ENCODE data around the gene AOX1. TPM values are rescaled to one million over a fixed set of nuclear protein-coding genes. Genes with fewer than 3 reads are reported as not detected.

The AOX1 gene
- total and polyA plus RNA-seq, 4 experiments from 2014 or later = not detected

GRCh38 chr2:200619279-200619678 lies 33.5 kb downstream of the AOX1 start:
- intact Hi-C loops (cut with micrococcal nuclease) = no loop called here

GRCh38 chr2:200620606-200621390 lies 35.0 kb downstream of the AOX1 start:
- peaks cover 15 to 18% of the 10 kb centered on the region in 2 donors for H3K27me3 Mint-ChIP-seq
- POLR2A ChIA-PET (ENCODE audit: partially characterized antibody) = no interaction called here
- H3K27me3 ChIP-seq (ENCODE audit: insufficient read depth, low read length) = no peaks in the 10 kb centered on the region
- H3K4me3 Mint-ChIP-seq = no peak overlapping the region
- H3K36me3 Mint-ChIP-seq = no peaks in the 10 kb centered on the region
- H3K4me1 ChIP-seq (ENCODE audit: insufficient read depth, low read length) = no peaks in the 10 kb centered on the region
- intact Hi-C loops (cut with micrococcal nuclease) = no loop called here
- H3K4me1 Mint-ChIP-seq = peaks cover 0 to 1% (median 0%) of the 10 kb centered on the region in 4 donors
- no peak for DNase-seq
- CTCF ChIA-PET (ENCODE audit: partially characterized antibody) = no interaction called here
- no peak overlapping the region for H3K27ac ChIP-seq (ENCODE audit: low read depth, low read length)
- H3K36me3 ChIP-seq (ENCODE audit: insufficient read depth, low read length) = no peaks in the 10 kb centered on the region
- no peak overlapping the region for H3K4me3 ChIP-seq (ENCODE audit: low read length in 2 of 2)
- H3K27ac Mint-ChIP-seq = no peak overlapping the region
- no peaks in the 10 kb centered on the region for H3K9me3 Mint-ChIP-seq
- H3K9me3 ChIP-seq (ENCODE audit: control insufficient read depth in 1 of 2, low read length in 2 of 2) = no peaks in the 10 kb centered on the region

More at GRCh38 chr2:200619279-200619678, 33.5 kb downstream of the AOX1 start:
- Mint-ChIP-seq H3K4me3 (no peak overlapping the region), H3K4me1 (peaks cover 0 to 1% (median 0%) of the 10 kb centered on the region in 4 donors), H3K36me3 (no peaks in the 10 kb centered on the region), H3K27me3 (peaks cover 17 to 19% of the 10 kb centered on the region in 2 donors), H3K27ac (no peak overlapping the region), H3K9me3 (no peaks in the 10 kb centered on the region)
- H3K36me3 ChIP-seq (ENCODE audit: insufficient read depth, low read length) = no peaks in the 10 kb centered on the region
- ChIA-PET CTCF (ENCODE audit: partially characterized antibody) (interaction anchor here (1.5 kb wide), 1 partner anchor 112 kb away, joined by 3 read pairs; no protein-coding TSS in a partner anchor), POLR2A (ENCODE audit: partially characterized antibody) (no interaction called here)
- no peak for DNase-seq
- H3K27me3 ChIP-seq (ENCODE audit: insufficient read depth, low read length) = no peaks in the 10 kb centered on the region
- no peaks in the 10 kb centered on the region for H3K9me3 ChIP-seq (ENCODE audit: control insufficient read depth in 1 of 2, low read length in 2 of 2)
- no peaks in the 10 kb centered on the region for H3K4me1 ChIP-seq (ENCODE audit: insufficient read depth, low read length)
- H3K4me3 ChIP-seq (ENCODE audit: low read length in 2 of 2) = no peak overlapping the region
- no peak overlapping the region for H3K27ac ChIP-seq (ENCODE audit: low read depth, low read length)

- H3K27me3 Mint-ChIP-seq = peaks cover 13 to 15% of the 10 kb centered on the region in 2 donors
- intact Hi-C loops (cut with micrococcal nuclease) = no loop called here
Observed at GRCh38 chr2:200622106-200622505, 36.3 kb downstream of the AOX1 start.

GRCh38 chr2:200624026-200624425 lies 38.2 kb downstream of the AOX1 start:
- no peaks in the 10 kb centered on the region for H3K4me1 ChIP-seq (ENCODE audit: insufficient read depth, low read length)
- H3K36me3 ChIP-seq (ENCODE audit: insufficient read depth, low read length) = no peaks in the 10 kb centered on the region
- no peaks in the 10 kb centered on the region for H3K9me3 ChIP-seq (ENCODE audit: control insufficient read depth in 1 of 2, low read length in 2 of 2)
- ChIA-PET POLR2A (ENCODE audit: partially characterized antibody) (no interaction called here), CTCF (ENCODE audit: partially characterized antibody) (no interaction called here)
- intact Hi-C loops (cut with micrococcal nuclease) = no loop called here
- H3K4me3 ChIP-seq (ENCODE audit: low read length in 2 of 2) = no peak overlapping the region
- no peaks in the 10 kb centered on the region for H3K9me3 Mint-ChIP-seq
- no peak for DNase-seq
- no peak overlapping the region for H3K27ac ChIP-seq (ENCODE audit: low read depth, low read length)
- H3K27me3 Mint-ChIP-seq = peaks cover 17 to 19% of the 10 kb centered on the region in 2 donors
- H3K27me3 ChIP-seq (ENCODE audit: insufficient read depth, low read length) = no peaks in the 10 kb centered on the region
- no peaks in the 10 kb centered on the region for H3K36me3 Mint-ChIP-seq
- H3K4me1 Mint-ChIP-seq = no peaks in the 10 kb centered on the region
- H3K27ac Mint-ChIP-seq = no peak overlapping the region
- no peak overlapping the region for H3K4me3 Mint-ChIP-seq

More at GRCh38 chr2:200622106-200622505, 36.3 kb downstream of the AOX1 start:
- no peaks in the 10 kb centered on the region for H3K36me3 ChIP-seq (ENCODE audit: insufficient read depth, low read length)
- no peak for DNase-seq
- Mint-ChIP-seq H3K27ac (no peak overlapping the region), H3K4me3 (no peak overlapping the region), H3K9me3 (no peaks in the 10 kb centered on the region), H3K36me3 (no peaks in the 10 kb centered on the region), H3K4me1 (no peaks in the 10 kb centered on the region)
- ChIA-PET CTCF (ENCODE audit: partially characterized antibody) (no interaction called here), POLR2A (ENCODE audit: partially characterized antibody) (no interaction called here)
- no peak overlapping the region for H3K4me3 ChIP-seq (ENCODE audit: low read length in 2 of 2)
- H3K27me3 ChIP-seq (ENCODE audit: insufficient read depth, low read length) = no peaks in the 10 kb centered on the region
- no peaks in the 10 kb centered on the region for H3K9me3 ChIP-seq (ENCODE audit: control insufficient read depth in 1 of 2, low read length in 2 of 2)
- no peaks in the 10 kb centered on the region for H3K4me1 ChIP-seq (ENCODE audit: insufficient read depth, low read length)
- H3K27ac ChIP-seq (ENCODE audit: low read depth, low read length) = no peak overlapping the region

GRCh38 chr2:200624658-200625057 lies 38.8 kb downstream of the AOX1 start:
- Mint-ChIP-seq H3K4me3 (no peak overlapping the region), H3K4me1 (no peaks in the 10 kb centered on the region), H3K9me3 (no peaks in the 10 kb centered on the region), H3K36me3 (no peaks in the 10 kb centered on the region), H3K27ac (no peak overlapping the region), H3K27me3 (peaks cover 20 to 22% of the 10 kb centered on the region in 2 donors)
- Histone ChIP-seq H3K36me3 (ENCODE audit: insufficient read depth, low read length) (no peaks in the 10 kb centered on the region), H3K9me3 (ENCODE audit: control insufficient read depth in 1 of 2, low read length in 2 of 2) (no peaks in the 10 kb centered on the region), H3K27ac (ENCODE audit: low read depth, low read length) (no peak overlapping the region), H3K27me3 (ENCODE audit: insufficient read depth, low read length) (no peaks in the 10 kb centered on the region), H3K4me3 (ENCODE audit: low read length in 2 of 2) (no peak overlapping the region), H3K4me1 (ENCODE audit: insufficient read depth, low read length) (no peaks in the 10 kb centered on the region)
- CTCF ChIA-PET (ENCODE audit: partially characterized antibody) = no interaction called here
- POLR2A ChIA-PET (ENCODE audit: partially characterized antibody) = no interaction called here
- DNase-seq = no peak
- intact Hi-C loops (cut with micrococcal nuclease) = no loop called here

- ChIA-PET CTCF (ENCODE audit: partially characterized antibody) (no interaction called here), POLR2A (ENCODE audit: partially characterized antibody) (no interaction called here)
- Histone ChIP-seq H3K4me3 (ENCODE audit: low read length in 2 of 2) (no peak overlapping the region), H3K36me3 (ENCODE audit: insufficient read depth, low read length) (no peaks in the 10 kb centered on the region), H3K9me3 (ENCODE audit: control insufficient read depth in 1 of 2, low read length in 2 of 2) (no peaks in the 10 kb centered on the region), H3K27ac (ENCODE audit: low read depth, low read length) (no peak overlapping the region), H3K27me3 (ENCODE audit: insufficient read depth, low read length) (no peaks in the 10 kb centered on the region), H3K4me1 (ENCODE audit: insufficient read depth, low read length) (no peaks in the 10 kb centered on the region)
- no peaks in the 10 kb centered on the region for H3K36me3 Mint-ChIP-seq
- H3K4me1 Mint-ChIP-seq = no peaks in the 10 kb centered on the region
- no peaks in the 10 kb centered on the region for H3K9me3 Mint-ChIP-seq
- H3K4me3 Mint-ChIP-seq = no peak overlapping the region
- DNase-seq = no peak
- intact Hi-C loops (cut with micrococcal nuclease) = no loop called here
- H3K27me3 Mint-ChIP-seq = peaks cover 20 to 22% of the 10 kb centered on the region in 2 donors
- H3K27ac Mint-ChIP-seq = no peak overlapping the region
Observed at GRCh38 chr2:200625282-200625681, 39.5 kb downstream of the AOX1 start.

GRCh38 chr2:200625958-200626363 lies 40.1 kb downstream of the AOX1 start:
- DNase-seq = no peak
- Mint-ChIP-seq H3K9me3 (no peaks in the 10 kb centered on the region), H3K4me1 (no peaks in the 10 kb centered on the region), H3K27ac (no peak overlapping the region), H3K36me3 (no peaks in the 10 kb centered on the region), H3K27me3 (peaks cover 20 to 22% of the 10 kb centered on the region in 2 donors), H3K4me3 (no peak overlapping the region)
- Histone ChIP-seq H3K4me3 (ENCODE audit: low read length in 2 of 2) (no peak overlapping the region), H3K9me3 (ENCODE audit: control insufficient read depth in 1 of 2, low read length in 2 of 2) (no peaks in the 10 kb centered on the region), H3K27ac (ENCODE audit: low read depth, low read length) (no peak overlapping the region), H3K4me1 (ENCODE audit: insufficient read depth, low read length) (no peaks in the 10 kb centered on the region), H3K36me3 (ENCODE audit: insufficient read depth, low read length) (no peaks in the 10 kb centered on the region), H3K27me3 (ENCODE audit: insufficient read depth, low read length) (no peaks in the 10 kb centered on the region)
- intact Hi-C loops (cut with micrococcal nuclease) = no loop called here
- ChIA-PET CTCF (ENCODE audit: partially characterized antibody) (no interaction called here), POLR2A (ENCODE audit: partially characterized antibody) (no interaction called here)
